GM21529 (cell line): ENCODE results near the gene HAGHL.
"Not testable (repeated sequence)": the region's sequence is repeated elsewhere in the genome, so short reads cannot be mapped to it uniquely, and the experiment has no call there.

Source experiments
- ATAC-seq: cut with Tn5 transposase; IDR thresholded peaks from one replicate; pipeline ENCODE4 v1.9.1; 2021; ENCODE audit not compliant: unreplicated experiment

The HAGHL gene

DNA sequence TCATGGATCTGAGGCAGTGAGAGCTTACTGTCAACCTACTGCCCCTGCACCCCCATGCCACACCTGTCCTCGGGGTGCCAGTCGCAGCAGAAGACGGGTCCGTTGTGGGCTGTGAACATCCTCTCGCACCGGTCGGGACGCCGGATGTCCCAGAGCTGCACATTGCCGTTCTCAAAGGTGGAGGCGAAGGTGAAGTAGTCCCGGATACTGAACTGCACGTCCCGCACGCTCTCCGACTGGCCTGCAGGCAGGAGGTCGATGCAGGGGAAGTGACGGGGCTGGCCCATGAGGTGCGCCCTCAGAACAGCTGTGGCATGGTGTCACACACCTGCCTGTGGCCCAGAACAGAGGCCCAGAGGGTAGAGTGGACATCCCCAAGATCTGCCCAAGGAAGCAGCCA, 39.4 kb upstream of the HAGHL start:
- ATAC-seq, result no peak

DNA sequence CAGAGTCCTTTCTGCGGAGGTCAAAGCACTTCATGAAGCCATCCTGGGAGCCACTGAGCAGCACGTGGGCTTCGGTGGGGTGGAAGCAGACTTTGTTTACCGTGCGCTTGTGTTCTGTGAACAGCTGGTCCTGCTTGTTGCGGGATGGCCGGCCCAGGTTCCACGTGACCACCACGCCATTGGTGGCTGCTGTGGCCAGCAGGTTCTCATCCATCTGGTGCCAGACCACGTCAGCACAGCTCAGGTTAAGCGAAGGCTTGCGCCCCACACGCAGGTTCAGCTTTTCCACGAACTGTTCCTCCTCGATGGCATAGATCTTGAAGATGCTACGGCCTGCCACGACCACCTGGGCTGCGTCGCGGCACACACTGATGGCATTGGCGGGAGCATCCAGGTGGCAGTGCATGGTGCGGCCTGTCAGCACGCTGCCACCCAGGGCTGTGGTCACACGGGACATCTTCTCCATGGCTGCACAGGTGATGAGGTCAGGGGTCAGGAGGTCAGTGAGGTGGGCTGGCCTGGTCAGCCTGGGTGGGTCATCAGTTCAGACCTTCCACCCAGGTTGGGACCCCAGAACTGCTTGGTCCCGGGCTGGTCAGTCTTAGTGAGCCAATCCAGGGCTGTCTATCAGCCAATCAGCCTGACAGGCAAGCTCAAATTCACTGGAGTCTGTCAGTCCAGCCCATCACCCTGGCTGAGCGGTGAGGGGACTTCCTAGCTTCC, 37.6 kb upstream of the HAGHL start:
- no peak for ATAC-seq

DNA sequence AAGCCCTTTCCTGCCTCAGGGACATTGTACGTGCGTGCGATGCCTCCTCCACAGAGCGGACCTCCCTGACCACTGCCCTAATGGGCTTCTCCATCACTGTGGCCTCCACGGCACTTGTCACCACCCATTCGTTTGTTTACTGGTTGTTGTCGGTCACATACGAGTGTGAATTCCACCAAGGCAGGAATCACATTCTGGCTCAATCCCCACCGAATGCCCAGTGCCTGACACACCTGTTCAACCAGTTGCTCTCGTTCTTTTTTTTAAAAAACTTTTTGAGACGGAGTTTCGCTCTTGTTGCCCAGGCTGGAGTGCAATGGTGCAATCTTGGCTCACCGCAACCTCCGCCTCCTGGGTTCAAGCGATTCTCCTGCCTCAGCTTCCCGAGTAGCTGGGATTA, 35.7 kb upstream of the HAGHL start:
- ATAC-seq, result not testable (repeated sequence)

DNA sequence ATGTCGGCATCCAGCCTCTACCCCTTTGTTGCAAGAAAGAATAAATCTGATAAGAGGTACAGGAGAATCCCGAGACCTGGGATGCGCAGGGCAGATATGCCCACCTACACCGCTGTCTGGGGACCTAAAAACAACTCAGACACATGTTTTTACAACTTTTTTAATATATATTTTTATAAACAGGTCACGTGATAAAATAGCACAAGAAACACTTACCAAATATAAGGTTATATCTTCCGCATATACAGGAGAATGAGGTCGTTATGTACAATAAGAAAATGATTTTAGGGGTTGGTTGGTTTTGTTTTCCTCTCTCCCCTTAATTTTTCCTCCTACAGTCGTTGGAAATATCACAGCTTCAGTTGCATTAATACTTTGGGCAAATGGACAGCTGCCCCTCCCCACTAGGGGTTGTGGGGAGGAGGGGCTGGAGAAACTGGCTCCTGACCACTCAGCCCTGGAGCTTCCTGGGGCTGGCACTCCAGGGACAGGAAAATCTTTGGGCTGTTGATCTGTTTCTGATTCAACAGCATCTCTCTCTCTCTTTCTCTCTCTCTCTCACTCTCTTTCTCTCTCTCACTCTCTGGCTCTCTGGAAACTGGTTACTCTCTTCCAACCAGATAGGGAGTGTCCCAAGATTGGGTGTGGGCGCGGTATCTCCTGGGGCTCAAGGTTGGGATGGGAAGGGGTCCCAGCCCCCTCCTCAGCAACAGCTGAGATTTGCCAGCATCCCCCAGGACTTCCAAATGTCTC, 34.4 kb upstream of the HAGHL start:
- ATAC-seq, result no peak

DNA sequence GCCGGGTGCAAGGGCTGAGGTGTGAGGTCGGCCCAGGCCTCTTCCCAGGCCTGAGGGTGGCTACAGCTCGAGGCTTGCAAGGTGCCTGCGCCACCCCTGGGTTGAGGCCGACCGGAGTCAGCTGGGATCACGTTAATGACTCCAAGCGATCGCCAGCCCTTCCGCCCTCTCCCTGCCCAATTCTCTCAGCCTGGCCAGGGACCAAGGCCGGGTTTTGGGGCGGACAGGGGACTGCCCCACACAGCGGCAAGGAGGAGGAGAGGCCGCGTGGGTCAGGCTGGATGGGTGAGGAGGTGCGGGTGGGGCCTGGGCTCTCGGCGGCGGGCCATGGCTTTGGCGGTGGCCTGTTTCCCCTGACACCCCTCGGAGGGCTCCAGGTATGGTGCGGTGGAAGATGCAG, 33.5 kb upstream of the HAGHL start:
- ATAC-seq, result no peak

DNA sequence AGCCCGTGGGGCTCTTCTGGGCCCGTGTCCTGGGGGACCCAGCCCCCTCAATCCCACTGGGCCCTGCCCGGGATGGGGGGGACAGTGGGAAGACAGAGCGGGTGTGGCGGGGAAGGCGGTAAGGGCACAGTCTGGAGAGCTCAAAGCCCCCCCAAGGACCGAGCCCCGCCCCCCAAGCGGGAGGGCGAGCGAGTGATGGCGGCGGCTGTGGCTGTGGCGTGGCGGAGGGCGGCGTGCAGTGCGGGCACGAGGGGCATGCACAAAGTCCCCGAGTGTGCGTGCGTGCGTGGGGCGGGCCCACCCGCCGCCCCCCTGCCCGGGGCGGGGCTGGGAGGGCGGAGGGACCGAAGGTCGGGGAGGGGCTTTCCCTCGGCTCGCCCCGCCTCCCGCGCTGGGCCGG, 33.1 kb upstream of the HAGHL start:
- ATAC-seq, result no peak

DNA sequence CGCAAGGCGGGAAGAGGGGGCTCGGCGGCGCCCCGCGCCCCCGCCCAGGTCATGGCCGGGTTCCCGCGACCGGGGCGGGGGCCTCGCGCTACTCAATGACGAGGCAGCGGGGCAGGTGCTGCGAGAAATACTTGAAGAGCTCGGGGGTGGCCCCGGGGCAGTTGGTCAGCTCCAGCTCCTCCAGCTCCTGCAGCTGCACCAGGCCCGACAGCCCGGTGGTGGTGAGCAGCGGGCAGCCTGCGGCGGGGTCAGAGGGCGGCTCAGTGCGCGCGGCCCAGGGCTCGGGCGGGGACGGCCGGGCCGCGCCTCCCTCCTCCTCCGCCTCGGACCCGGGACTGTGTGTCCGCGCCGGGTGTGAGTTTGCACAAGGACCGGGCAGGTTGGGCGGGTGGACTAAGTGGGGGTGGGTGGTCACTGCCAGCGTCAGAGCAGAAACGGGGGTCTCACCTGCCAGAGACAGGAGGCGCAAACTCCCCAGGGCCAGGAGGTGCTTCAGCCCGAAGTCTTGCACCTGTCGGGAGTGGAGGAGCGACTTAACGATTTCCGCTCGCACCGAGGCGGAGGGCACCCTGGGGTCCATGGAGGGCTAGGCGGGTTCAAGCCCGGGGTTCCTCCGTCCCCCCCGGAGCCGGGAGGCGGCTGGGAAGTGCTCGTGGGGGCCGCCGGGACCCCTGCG, 32.6 kb upstream of the HAGHL start:
- no peak for ATAC-seq

DNA sequence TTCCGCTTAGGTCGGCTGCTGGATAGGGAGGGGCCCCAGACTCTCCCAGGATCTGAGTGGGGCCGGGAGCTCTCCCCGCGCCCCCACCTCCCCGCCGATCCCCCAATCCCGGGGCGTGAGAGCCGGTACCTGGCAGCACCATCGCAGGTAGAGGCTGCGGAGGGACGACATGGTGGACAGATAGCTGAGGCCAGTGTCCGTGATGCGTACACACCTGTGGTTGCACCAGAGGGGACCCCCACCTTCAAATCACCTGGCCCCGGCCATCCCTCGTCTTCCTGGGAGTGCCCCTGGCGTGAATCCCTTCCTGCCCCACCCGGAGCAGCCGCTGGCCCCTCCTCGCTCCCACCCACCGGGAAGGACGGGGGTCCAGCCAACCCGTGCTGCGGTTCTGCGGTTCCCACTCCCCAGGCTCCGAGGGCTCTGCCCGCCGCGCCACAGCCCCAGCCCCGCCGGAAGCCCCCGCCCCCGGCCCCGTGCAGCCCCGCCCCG, 32.0 kb upstream of the HAGHL start:
- no peak for ATAC-seq

DNA sequence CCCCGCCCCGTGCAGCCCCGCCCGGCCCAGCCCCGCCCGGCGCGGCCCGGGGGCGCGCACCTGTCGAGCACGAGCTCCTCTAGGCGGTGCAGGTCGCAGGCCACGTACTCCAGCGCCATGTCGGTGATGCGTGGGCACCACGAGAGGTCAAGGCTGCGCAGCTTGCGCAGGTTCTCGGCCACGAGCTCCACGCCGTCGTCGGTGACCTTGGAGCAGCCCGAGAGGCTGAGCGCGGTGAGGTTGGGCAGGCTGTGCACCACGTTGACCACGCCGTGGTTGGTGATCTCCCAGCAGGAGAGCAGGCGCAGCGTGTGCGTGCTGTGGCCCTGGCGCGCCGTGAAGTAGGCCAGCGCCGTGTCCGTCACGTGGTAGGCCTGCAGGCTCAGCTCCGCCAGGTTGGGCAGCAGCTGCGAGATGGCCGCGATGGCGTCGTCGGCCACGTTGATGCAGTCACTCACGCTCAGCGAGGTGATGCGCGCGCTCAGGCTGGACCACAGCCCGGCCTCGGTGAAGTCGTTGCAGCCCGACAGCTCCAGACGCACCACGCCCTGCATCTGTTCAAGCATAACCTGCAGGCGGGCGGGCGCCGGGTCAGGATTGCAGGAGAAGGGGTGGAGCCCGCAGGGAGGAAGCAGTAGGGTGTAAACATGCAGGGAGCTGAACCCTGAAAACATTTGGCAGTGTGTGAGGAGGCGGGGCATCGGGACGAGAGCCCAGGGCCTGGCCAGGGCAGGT, 31.4 kb upstream of the HAGHL start:
- no peak for ATAC-seq

DNA sequence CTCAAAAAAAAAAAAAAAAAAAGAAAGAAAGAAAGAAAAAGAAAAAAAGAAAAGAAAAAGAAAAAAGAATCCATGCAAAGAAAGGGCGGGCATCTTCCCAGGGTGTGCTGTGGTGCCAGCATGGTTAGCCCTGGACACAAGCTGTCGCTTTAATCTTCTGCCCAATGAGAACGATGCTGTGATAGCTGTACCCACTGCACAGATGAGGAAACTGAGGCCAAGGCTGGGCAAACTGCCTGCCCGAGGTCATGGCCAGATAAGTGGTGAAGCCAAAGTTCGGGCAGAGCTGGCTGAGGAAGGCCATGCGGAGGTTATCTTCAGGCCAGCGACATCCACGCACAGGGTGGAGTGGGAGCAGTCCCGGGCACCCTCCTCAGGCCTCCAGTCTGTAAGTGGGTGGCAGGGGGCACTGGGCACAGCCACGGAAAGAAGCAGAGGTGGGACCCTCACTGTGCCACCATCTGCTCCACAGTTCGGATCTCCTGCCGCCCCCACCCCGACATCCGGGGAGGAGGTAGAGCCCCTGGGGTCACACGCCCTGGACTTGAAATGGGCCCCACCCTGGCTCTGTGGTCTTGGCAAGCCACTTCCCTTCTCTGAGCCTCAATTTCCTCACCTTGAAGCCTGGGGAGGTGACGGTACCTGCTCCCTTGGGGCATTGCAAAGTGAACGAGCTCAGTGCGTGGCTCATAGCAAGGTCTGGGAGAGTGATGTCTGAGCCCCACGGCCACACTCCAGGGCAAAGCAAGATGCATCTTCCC, 27.8 kb upstream of the HAGHL start:
- no peak for ATAC-seq

DNA sequence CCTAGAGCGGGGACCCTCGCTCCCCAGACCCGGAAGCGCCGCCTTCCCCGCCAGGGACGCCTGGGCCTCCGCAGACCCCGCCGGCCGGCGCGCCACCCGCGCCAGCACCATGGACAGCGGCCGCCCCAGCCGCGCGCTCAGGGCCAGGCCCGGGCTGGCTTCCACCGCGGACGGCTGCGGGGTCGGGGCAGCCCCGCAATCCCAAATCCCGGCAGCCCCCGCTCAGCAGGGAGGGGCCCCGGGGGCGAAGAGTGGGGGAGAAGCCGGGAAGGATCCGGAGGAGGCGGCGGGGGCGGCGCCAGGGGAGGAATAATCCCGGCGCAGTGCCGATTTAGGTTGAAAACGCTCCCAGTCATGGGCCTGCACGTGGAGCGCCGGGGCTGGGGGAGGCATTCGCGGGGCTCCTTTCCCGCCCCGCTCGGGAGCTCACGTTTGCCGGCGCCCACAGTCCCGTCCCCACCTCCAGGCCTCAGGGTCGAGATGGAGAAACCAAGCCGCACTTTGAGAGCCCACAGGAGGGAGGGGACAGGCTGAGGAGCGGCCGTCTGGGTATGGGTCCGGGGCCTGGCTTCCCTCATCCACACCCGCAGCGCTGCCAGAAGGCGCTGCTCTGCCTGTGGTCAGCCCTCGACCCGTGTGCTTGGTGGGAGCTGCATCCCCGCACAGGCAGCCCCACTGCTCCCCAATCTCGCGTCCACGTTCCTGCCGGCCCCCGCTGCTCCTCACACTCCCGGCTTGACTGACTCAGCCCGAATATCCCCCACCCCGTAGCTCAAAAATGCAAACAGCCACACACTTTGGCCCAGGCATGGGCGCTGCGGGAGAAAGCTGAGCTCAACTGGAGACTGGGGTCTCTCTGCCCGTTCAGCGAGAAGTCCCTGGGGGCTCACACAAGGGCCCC, 26.0 kb upstream of the HAGHL start:
- ATAC-seq, result no peak

DNA sequence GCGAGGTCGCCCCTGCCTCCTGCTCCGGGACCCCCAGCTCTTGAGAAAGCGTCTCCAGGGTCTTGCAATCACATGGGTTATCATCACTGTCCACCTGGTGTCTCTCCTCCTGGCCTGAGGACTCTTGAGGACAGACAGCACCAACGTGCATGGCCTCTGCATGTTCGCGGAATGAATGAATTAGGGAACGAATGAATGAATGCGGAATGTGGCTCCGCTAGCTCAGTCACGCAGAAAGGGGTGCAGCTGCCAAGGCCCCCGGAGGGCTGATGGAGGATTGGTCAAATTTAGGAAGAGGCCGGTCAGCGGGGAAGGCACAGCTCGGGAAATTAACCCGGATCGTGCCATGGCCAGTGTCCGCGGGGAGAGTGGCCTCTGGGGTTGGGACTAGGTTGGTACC, 24.6 kb upstream of the HAGHL start:
- no peak for ATAC-seq

DNA sequence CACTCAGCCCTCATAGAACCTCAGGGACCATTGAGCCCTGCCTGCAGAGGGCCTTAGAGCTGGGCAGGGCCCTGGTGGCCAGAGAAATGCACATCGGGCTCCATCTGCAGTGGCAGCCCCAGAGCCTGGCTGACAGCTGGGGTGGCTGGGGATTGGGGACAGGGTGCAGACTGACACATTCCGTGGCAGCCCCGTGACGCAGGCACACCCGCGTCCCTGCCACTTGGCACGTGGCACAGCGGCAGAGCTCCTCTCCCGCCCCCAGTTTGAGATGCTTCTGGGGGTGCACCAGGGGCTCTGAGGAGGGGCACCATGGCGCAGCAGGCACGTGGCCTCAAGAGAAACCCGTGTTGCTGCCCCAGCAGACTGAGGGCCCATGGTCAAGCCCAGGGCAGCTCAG, 23.5 kb upstream of the HAGHL start:
- no peak for ATAC-seq

DNA sequence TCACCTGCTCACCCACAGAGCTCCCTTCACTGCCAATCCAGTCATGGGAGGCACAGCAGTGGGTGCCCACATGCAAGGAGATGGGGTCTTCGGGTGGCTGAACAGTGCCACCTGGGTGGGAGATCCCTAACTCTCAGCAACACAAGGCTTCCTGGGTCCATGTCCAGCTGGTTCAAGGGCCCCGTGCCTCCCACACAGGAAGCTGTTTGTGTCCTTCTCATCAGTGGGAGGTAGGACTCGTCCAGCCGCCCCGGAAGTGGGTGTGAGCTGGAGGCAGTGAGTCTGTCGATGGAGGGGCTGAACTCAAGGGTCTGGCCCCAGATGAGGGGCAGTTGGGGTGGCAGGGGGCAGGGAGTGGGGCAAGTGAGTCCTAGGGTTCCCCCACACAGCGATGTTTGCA, 22.9 kb upstream of the HAGHL start:
- ATAC-seq, result no peak

DNA sequence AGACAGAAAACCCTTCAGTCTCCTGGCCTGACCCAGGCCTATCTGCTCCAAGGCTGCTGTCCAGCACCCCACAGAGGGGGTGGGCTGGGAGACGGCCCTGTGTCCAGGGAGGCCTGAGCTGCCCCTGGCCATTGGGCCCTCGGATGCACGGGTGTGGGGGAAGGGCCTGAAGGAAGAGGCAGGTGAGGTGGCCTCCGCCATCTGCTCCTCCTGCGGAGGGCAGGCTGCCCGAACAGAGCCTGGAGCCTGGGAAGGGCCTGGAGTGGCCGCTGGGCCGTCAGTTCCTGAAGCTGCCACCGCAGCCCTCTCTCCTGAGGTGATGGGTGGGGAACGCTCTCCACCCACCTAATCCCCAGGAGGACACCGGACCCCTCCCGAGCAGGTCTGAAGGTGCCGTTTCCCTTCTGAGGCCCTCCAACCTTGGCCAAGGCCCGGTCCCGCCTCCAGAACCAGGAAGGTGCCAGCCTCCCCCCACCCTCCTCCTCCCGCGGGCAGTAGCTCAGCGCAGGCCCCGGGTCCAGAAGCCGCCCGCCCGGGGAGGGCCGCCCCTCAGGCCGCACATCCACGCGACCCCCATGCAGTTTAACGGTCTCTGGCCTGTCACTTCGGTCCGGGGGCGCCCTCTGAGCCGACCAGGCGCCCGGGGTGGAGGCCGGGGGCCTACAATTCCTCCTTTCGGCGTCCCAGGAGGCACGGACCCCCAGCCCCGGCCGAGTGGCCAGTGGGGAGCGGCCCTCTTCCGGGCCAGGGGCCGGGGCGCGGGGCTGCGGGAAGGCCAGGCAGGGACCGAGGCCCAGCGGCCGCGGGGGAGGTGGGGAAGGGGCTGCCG, 22.1 kb upstream of the HAGHL start:
- no peak for ATAC-seq

DNA sequence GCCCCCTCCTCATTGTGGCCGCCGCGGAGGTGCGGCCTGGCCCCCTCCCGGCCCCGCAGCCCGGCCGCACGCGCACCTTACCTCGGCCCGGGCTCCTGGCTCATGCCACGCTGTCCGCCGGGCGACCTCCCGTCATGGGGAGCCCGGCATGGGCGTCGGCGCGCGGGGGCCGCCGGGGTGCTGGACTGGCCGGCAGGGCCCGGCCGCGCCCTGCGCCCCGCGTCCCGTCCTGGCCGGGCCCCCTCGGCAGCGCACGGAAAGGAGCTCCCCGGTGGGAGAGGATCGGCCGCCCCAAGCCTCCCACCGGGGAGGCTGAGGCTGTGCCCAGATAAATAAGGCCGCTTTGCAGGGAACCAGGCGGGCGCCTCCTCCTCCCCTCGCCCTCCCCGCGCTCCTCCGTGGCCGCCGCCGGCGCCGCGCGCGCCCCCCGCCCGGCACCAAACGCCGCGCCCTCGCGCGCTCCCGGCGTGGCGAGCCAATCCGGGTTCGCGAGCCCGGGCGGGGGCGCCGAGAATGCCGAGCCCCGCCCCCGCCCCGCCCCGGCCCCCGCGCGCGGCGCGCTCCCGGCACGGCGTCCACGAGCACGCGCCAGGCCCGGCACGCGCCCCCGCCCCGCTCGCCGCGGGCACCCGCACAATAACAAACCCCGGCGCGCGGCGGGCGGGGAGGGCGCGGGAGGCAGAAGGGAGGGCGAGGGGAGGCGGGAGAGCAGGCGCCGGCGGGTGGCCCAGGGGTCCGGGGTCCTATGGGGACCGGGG, 21.3 kb upstream of the HAGHL start, which contains the start of gene FBXL16:
Gene FBXL16, minus strand, starts transcription at position 371 of the 758 bp plus-strand sequence. CDS start 8,396 bp downstream, outside the sequence.
- ATAC-seq, result no peak

DNA sequence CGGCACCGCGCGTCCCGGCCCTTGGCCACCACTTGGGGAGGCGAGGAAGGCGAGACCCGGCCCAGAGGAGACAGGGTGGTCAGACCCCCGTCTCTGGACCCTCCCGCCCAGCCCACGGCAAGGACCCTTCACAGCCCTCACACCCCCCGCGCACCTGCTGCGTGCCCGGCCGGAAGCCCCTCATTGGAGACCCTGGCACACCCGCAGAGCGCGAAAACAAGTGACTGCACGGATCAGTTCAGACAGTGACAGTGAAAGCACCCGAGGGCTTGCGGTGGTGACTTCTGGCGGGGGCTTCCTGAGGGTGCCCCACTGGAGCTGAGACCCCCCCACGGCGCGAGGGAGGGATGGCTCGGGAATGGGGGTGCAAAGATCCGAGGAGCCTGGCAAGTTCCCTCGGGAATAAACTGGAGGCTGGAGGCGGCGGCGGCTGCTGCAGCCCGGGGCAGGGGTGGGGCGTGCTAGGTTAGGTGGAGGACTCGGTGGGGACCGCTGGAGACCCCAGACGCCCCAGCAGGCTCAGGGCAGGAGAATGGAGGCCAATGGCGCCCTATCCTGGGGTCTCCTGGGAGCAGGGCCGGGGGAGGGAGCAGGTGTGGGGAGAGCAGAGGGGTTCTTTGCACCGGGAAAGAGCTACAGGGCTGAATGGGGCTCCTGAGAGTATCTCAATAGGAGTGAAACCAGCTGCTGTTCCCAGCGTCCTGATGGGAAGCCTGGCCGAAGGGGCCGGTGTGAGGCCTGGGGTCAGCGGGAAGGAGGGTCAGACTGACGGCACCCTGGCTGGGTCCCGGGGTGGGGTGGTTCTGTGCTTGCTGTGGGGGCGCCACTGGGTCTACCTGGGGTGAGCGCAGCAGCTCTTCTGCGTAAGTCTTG, 20.5 kb upstream of the HAGHL start:
- ATAC-seq, result no peak
